PC-3 (cell line): Measurements from ENCODE around the gene PTP4A1. TPM values are rescaled to one million over a fixed set of nuclear protein-coding genes. Genes with fewer than 3 reads are reported as not detected.

Experiments used
- ATAC-seq: fragments of 200-7000 bp; cut with Tn5 transposase; 2 replicates; pipeline ENCODE4 v1.9.1; 2020; ENCODE audit warnings: mild to moderate bottlenecking, moderate library complexity
- BruUV-seq: library from RNA; stranded (reverse); fragments of 400-500 nt; replicated peaks from 2 replicates; lab custom pipeline; 2021; lab: Mats Ljungman, UMichigan
- CTCF ChIA-PET: fragments of 300-600 bp; sonication (Branson Sonifier 250); formaldehyde crosslinking; loops from one replicate; lab custom pipeline; 2022; ENCODE audit warnings: antibody characterized with exemption; lab: Charles Lee
- POLR2A ChIA-PET: fragments of 300-600 bp; sonication (Branson Sonifier 250); formaldehyde crosslinking; loops from one replicate; lab custom pipeline; 2022; ENCODE audit warnings: antibody characterized with exemption; ENCODE audit not compliant: unreplicated experiment; lab: Charles Lee
- DNase-seq: peaks from one replicate; pipeline ENCODE4 v3.0.0-alpha.2; 2015
- H2AFZ ChIP-seq: fragments of 300-600 bp; sonication (generic); 2 replicates; pipeline ENCODE4 v1.6.0; 2016; ENCODE audit warnings: antibody characterized with exemption, low read length
- H3F3A ChIP-seq: fragments of 300-600 bp; sonication (generic); one replicate; pipeline ENCODE4 v1.6.0; 2017; ENCODE audit warnings: antibody characterized with exemption, low read length, control low read depth, mild to moderate bottlenecking; ENCODE audit not compliant: unreplicated experiment
- H3K27ac ChIP-seq: fragments of 300-600 bp; sonication (generic); 2 replicates; pipeline ENCODE4 v1.5.1; 2016; ENCODE audit warnings: mild to moderate bottlenecking, low read length
- H3K27me3 ChIP-seq: fragments of 300-600 bp; sonication (generic); 2 replicates; pipeline ENCODE4 v1.6.1; 2016; ENCODE audit warnings: low read length, mixed read lengths
- H3K36me3 ChIP-seq: fragments of 300-600 bp; sonication (generic); 2 replicates; pipeline ENCODE4 v1.6.1; 2016; ENCODE audit warnings: low read depth, mixed run types, low read length, mixed read lengths
- H3K4me1 ChIP-seq: fragments of 300-600 bp; sonication (generic); 2 replicates; pipeline ENCODE4 v1.5.1; 2016; ENCODE audit warnings: low read length; ENCODE audit not compliant: insufficient read depth
- H3K4me2 ChIP-seq: fragments of 300-600 bp; sonication (generic); 2 replicates; pipeline ENCODE4 v1.6.0; 2016; ENCODE audit warnings: low read length
- H3K4me3 ChIP-seq: fragments of 300-600 bp; sonication (generic); 2 replicates; pipeline ENCODE4 v1.5.1; 2016; ENCODE audit warnings: mild to moderate bottlenecking, low read length, mixed read lengths
- H3K79me2 ChIP-seq: fragments of 300-600 bp; sonication (generic); 2 replicates; pipeline ENCODE4 v1.6.1; 2017; ENCODE audit warnings: low read length, mixed read lengths
- H3K9ac ChIP-seq: fragments of 300-600 bp; sonication (generic); 2 replicates; pipeline ENCODE4 v1.6.0; 2016; ENCODE audit warnings: mild to moderate bottlenecking, low read length
- H3K9me2 ChIP-seq: fragments of 300-600 bp; sonication (generic); replicated peaks from 2 replicates; pipeline ENCODE4 v1.6.1; 2016; ENCODE audit warnings: mixed run types, low read length, mixed read lengths
- H3K9me3 ChIP-seq: fragments of 300-600 bp; sonication (generic); 2 replicates; pipeline ENCODE4 v1.6.1; 2016; ENCODE audit warnings: low read length, mixed read lengths
- H4K20me1 ChIP-seq: fragments of 300-600 bp; sonication (generic); 2 replicates; pipeline ENCODE4 v1.6.1; 2016; ENCODE audit warnings: low read length, mixed read lengths
- EZH2 ChIP-seq: fragments of 300-600 bp; sonication (generic); IDR thresholded peaks from one replicate; pipeline ENCODE4 v1.6.1; 2017; ENCODE audit warnings: antibody characterized with exemption, mild to moderate bottlenecking, low read length; ENCODE audit not compliant: unreplicated experiment
- EZH2phosphoT487 ChIP-seq: fragments of 300-600 bp; sonication (generic); IDR thresholded peaks from 2 replicates; pipeline ENCODE4 v1.6.1; 2018; ENCODE audit warnings: mild to moderate bottlenecking, antibody characterized with exemption, low read length, borderline replicate concordance
- intact Hi-C: fragments of 100-400 bp; cut with micrococcal nuclease; formaldehyde crosslinking; loops from 2 replicates; pipeline ENCODE4 v1.9.0; 2023
- total RNA-seq: library from RNA; depleted of rRNA; stranded (reverse); fragments of >200 nt; gene quantifications from 2 replicates; pipeline ENCODE4 v1.2.3, GENCODE V29; 2014
- TF ChIP-seq, protein P1 (sequence below): fragments of 300-600 bp; sonication (generic); conservative IDR thresholded peaks from 2 replicates; pipeline ENCODE4 v1.5.1; 2017; ENCODE audit warnings: antibody characterized with exemption, low read depth, mild to moderate bottlenecking, low read length

Gene PTP4A1
- total RNA-seq, 1 experiment from 2014 or later: 29.9 TPM

DNA sequence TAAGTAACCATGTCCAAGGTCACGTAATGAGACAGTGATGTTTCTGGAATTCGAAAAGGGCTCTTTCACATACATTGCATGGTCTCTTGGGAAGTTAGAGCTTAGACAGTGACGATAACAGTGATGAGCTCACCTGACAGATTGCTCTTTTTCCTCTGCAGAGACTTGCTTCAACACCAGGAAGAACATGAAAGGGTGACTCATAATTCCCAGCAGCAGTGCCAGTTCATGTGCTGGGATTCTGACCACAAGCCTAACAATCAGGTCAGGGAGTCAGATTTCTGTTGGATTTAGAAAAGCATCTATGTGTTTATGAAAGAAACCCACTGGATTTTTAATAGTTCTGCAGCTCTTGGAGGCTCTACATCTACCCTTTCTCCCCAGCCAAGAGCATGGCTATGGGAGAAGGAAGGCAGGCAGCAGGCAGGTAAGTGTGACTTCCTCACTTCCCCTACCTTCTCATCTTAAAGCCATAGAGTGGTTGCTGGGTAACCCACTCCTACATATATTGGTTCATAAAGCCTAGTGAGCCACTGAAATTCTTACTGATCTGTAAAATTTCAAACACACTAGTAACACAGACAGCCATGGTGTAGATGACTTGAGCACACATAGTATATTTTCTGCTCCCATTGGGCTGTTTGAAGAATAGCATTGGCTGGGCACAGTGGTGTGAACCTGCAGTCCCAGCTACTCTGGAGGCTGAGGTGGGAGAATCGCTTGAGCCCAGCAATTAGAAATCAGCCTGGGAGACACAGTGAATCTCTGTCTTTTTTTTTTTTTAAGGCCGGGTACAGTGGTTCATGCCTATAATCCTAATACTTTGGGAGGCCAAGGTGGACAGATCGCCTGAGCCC is 44.4 kb upstream of the PTP4A1 start:
- peak; percentile 92 for DNase-seq
- intact Hi-C loops: loop anchor here (1.0 to 2.0 kb wide), 2 partner anchors 45 to 176 kb away; partner anchors contain the start of genes LOC128125822 and PTP4A1
- Histone ChIP-seq H3K27ac (peak overlapping the region; percentile 86), H3K36me3 (no peaks in the 10 kb centered on the region), H3K4me3 (no peak overlapping the region), H3K27me3 (no peaks in the 10 kb centered on the region), H4K20me1 (no peaks in the 10 kb centered on the region), H3K9ac (peak overlapping the region; percentile 61), H3K4me1 (peaks cover 28% of the 10 kb centered on the region), H3K9me3 (no peaks in the 10 kb centered on the region), H2AFZ (no peak overlapping the region), H3K9me2 (no peaks in the 10 kb centered on the region), H3K79me2 (no peaks in the 10 kb centered on the region), H3F3A (no peaks in the 10 kb centered on the region), H3K4me2 (peak overlapping the region; percentile 45)
- TF ChIP-seq, protein P1, sequence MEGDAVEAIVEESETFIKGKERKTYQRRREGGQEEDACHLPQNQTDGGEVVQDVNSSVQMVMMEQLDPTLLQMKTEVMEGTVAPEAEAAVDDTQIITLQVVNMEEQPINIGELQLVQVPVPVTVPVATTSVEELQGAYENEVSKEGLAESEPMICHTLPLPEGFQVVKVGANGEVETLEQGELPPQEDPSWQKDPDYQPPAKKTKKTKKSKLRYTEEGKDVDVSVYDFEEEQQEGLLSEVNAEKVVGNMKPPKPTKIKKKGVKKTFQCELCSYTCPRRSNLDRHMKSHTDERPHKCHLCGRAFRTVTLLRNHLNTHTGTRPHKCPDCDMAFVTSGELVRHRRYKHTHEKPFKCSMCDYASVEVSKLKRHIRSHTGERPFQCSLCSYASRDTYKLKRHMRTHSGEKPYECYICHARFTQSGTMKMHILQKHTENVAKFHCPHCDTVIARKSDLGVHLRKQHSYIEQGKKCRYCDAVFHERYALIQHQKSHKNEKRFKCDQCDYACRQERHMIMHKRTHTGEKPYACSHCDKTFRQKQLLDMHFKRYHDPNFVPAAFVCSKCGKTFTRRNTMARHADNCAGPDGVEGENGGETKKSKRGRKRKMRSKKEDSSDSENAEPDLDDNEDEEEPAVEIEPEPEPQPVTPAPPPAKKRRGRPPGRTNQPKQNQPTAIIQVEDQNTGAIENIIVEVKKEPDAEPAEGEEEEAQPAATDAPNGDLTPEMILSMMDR: no peak
- TF ChIP-seq EZH2phosphoT487 (no peak), EZH2 (no peak)
- no TSS peak for BruUV-seq
- ChIA-PET POLR2A (no interaction called here), CTCF (no interaction called here)
- peak; percentile 83 for ATAC-seq

DNA sequence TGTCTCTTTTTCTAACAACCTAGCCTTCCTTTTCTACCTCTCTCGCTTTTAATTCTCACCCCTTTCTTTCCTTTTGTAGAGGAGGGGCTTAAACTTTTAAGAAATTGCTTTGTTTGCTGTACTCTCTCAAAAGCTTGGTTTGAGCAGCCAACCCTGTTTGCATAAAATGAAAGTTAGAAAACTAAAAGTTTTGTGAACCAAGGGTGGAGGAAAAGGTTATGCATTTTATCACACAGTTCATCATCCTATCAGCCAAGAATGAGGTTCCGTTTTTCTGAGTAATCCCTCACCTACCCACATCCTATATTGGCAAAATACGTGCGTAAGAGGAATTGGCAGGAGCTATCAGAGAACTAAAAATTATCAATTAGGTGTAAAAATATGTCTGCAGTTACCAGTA is 42.8 kb upstream of the PTP4A1 start:
- Histone ChIP-seq H3K9ac (peak overlapping the region; percentile 34; the same call in 1 of the 2 replicates), H3K4me1 (peaks cover 28% of the 10 kb centered on the region)

More for the DNA sequence above, 42.8 kb upstream of the PTP4A1 start:
- ChIA-PET CTCF (no interaction called here), POLR2A (no interaction called here)
- Histone ChIP-seq H3K4me3 (peak overlapping the region; percentile 30; the same call in 1 of the 2 replicates), H3K4me2 (peak overlapping the region; percentile 76), H3K36me3 (no peaks in the 10 kb centered on the region), H3K27ac (peak overlapping the region; percentile 58), H3K79me2 (no peaks in the 10 kb centered on the region), H3F3A (no peaks in the 10 kb centered on the region), H3K9me3 (no peaks in the 10 kb centered on the region), H4K20me1 (no peaks in the 10 kb centered on the region), H3K27me3 (no peaks in the 10 kb centered on the region), H3K9me2 (no peaks in the 10 kb centered on the region), H2AFZ (no peak overlapping the region)
- DNase-seq: peak; percentile 45
- no peak for ATAC-seq
- TF ChIP-seq EZH2phosphoT487 (no peak), EZH2 (no peak)
- TF ChIP-seq, protein P1: no peak
- no TSS peak for BruUV-seq
- intact Hi-C loops: no loop called here
